ENCODE results near the gene PLA2G2C.
"Not testable (repeated sequence)": the region's sequence is repeated elsewhere in the genome, so short reads cannot be mapped to it uniquely, and the experiment has no call there.

DNA sequence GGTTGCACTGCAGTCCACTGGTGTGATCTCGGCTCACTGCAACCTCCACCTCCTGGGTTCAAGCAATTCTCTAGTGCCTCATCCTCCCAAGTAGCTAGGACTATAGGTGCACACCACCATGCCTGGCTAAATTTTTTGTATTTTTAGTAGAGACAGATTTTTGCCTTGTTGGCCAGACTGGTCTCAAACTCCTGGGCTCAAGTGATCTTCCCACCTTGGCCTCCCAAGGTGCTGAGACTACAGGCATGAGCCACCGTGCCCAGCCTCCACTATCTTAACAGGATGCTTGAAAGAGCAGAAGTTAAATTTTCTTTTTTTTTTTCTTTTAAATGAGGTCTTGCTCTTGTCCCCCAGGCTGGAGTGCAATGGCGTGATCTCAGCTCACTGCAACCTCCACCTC lies 55.8 kb downstream of the PLA2G2C start:
- not testable (repeated sequence) for TF ChIP-seq SP1 (IDR thresholded peaks at IDR 0.05); RAD21 (IDR thresholded peaks at IDR 0.05); JUND (IDR thresholded peaks at IDR 0.05); RXRA (IDR thresholded peaks at IDR 0.05); FOXA1 (IDR thresholded peaks at IDR 0.05); YY1 (IDR thresholded peaks at IDR 0.05); EGR1 (IDR thresholded peaks at IDR 0.05; ENCODE audit: low read depth in 2 of 2)
- TF ChIP-seq, protein P1, sequence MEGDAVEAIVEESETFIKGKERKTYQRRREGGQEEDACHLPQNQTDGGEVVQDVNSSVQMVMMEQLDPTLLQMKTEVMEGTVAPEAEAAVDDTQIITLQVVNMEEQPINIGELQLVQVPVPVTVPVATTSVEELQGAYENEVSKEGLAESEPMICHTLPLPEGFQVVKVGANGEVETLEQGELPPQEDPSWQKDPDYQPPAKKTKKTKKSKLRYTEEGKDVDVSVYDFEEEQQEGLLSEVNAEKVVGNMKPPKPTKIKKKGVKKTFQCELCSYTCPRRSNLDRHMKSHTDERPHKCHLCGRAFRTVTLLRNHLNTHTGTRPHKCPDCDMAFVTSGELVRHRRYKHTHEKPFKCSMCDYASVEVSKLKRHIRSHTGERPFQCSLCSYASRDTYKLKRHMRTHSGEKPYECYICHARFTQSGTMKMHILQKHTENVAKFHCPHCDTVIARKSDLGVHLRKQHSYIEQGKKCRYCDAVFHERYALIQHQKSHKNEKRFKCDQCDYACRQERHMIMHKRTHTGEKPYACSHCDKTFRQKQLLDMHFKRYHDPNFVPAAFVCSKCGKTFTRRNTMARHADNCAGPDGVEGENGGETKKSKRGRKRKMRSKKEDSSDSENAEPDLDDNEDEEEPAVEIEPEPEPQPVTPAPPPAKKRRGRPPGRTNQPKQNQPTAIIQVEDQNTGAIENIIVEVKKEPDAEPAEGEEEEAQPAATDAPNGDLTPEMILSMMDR (IDR thresholded peaks at IDR 0.05; ENCODE audit: low read depth, low read length, missing input control): not testable (repeated sequence)
- TF ChIP-seq, protein P2, sequence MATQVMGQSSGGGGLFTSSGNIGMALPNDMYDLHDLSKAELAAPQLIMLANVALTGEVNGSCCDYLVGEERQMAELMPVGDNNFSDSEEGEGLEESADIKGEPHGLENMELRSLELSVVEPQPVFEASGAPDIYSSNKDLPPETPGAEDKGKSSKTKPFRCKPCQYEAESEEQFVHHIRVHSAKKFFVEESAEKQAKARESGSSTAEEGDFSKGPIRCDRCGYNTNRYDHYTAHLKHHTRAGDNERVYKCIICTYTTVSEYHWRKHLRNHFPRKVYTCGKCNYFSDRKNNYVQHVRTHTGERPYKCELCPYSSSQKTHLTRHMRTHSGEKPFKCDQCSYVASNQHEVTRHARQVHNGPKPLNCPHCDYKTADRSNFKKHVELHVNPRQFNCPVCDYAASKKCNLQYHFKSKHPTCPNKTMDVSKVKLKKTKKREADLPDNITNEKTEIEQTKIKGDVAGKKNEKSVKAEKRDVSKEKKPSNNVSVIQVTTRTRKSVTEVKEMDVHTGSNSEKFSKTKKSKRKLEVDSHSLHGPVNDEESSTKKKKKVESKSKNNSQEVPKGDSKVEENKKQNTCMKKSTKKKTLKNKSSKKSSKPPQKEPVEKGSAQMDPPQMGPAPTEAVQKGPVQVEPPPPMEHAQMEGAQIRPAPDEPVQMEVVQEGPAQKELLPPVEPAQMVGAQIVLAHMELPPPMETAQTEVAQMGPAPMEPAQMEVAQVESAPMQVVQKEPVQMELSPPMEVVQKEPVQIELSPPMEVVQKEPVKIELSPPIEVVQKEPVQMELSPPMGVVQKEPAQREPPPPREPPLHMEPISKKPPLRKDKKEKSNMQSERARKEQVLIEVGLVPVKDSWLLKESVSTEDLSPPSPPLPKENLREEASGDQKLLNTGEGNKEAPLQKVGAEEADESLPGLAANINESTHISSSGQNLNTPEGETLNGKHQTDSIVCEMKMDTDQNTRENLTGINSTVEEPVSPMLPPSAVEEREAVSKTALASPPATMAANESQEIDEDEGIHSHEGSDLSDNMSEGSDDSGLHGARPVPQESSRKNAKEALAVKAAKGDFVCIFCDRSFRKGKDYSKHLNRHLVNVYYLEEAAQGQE (IDR thresholded peaks at IDR 0.05): not testable (repeated sequence)
- TF ChIP-seq, protein P3, sequence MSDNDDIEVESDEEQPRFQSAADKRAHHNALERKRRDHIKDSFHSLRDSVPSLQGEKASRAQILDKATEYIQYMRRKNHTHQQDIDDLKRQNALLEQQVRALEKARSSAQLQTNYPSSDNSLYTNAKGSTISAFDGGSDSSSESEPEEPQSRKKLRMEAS (IDR thresholded peaks at IDR 0.05): not testable (repeated sequence)
- TF ChIP-seq, protein P4, sequence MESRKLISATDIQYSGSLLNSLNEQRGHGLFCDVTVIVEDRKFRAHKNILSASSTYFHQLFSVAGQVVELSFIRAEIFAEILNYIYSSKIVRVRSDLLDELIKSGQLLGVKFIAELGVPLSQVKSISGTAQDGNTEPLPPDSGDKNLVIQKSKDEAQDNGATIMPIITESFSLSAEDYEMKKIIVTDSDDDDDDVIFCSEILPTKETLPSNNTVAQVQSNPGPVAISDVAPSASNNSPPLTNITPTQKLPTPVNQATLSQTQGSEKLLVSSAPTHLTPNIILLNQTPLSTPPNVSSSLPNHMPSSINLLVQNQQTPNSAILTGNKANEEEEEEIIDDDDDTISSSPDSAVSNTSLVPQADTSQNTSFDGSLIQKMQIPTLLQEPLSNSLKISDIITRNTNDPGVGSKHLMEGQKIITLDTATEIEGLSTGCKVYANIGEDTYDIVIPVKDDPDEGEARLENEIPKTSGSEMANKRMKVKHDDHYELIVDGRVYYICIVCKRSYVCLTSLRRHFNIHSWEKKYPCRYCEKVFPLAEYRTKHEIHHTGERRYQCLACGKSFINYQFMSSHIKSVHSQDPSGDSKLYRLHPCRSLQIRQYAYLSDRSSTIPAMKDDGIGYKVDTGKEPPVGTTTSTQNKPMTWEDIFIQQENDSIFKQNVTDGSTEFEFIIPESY (IDR thresholded peaks at IDR 0.05): not testable (repeated sequence)
